Measurements from ENCODE around the gene GDF7. TPM values are rescaled to one million over a fixed set of nuclear protein-coding genes. Genes with fewer than 3 reads are reported as not detected.

GDF7 gene
- polyA plus RNA-seq, 1 donor (not counting 4 experiments of a cell fraction or from before 2014, with no cell fraction given), result not detected

- Histone ChIP-seq H3K27me3 (ENCODE audit: control insufficient read depth, extremely low read depth, insufficient read depth, low read length) (no peaks in the 10 kb centered on the region), H3K4me2 (ENCODE audit: control insufficient read depth, extremely low read depth, insufficient read depth, low read depth, low read length) (no peak overlapping the region), H3K9me1 (ENCODE audit: control insufficient read depth, extremely low read depth, insufficient read depth, low read length) (no peaks in the 10 kb centered on the region), H3K9ac (ENCODE audit: control insufficient read depth, extremely low read depth, insufficient read depth, low read length) (no peak overlapping the region), H3K79me2 (ENCODE audit: control insufficient read depth, insufficient read depth, low read length) (no peaks in the 10 kb centered on the region), H4K20me1 (ENCODE audit: control insufficient read depth, extremely low read depth, insufficient read depth, low read length) (no peaks in the 10 kb centered on the region), H3K4me3 (ENCODE audit: control insufficient read depth in 2 of 3, extremely low read depth in 1 of 3, insufficient read depth in 2 of 3, low read depth in 1 of 3, low read length in 3 of 3) (no peak overlapping the region), H3K27ac (ENCODE audit: control insufficient read depth, insufficient read depth, low read length) (no peak overlapping the region), H3K4me1 (ENCODE audit: control insufficient read depth, extremely low read depth, insufficient read depth, low read length) (peaks cover 7% of the 10 kb centered on the region), H3K36me3 (ENCODE audit: control insufficient read depth in 2 of 2, extremely low read depth in 1 of 2, insufficient read depth in 2 of 2, low read length in 2 of 2) (peaks cover 7 to 29% of the 10 kb centered on the region in 2 experiments), H3K9me3 (ENCODE audit: control insufficient read depth, low read depth, low read length) (no peaks in the 10 kb centered on the region), H2AFZ (ENCODE audit: control insufficient read depth, low read length) (no peak overlapping the region)
- TF ChIP-seq CTCF (optimal IDR thresholded peaks at IDR 0.05 in 1 of 3, IDR thresholded peaks at IDR 0.05 in 1 of 3, conservative IDR thresholded peaks at IDR 0.05 in 1 of 3; ENCODE audit: extremely low read depth in 1 of 3, insufficient read depth in 2 of 3, low read length in 3 of 3) (no peak), EZH2 (IDR thresholded peaks at IDR 0.05; ENCODE audit: low read length) (no peak)
- no peak for DNase-seq (ENCODE audit: low read depth, low spot score)
- no peak for FAIRE-seq
- dilution Hi-C loops (cut with MboI; ENCODE audit: extremely low pct_ligation_motif_present, low sequenced_read_pairs), result no loop called here
Observed at GRCh38 chr2:20624156-20624883, 42.6 kb upstream of the GDF7 start.

GRCh38 chr2:20624884-20625485 is 42.0 kb upstream of the GDF7 start:
- peaks cover 7 to 31% of the 10 kb centered on the region in 2 experiments for H3K36me3 ChIP-seq (ENCODE audit: control insufficient read depth in 2 of 2, extremely low read depth in 1 of 2, insufficient read depth in 2 of 2, low read length in 2 of 2)
- H3K9ac ChIP-seq (ENCODE audit: control insufficient read depth, extremely low read depth, insufficient read depth, low read length), result no peak overlapping the region
- TF ChIP-seq EZH2 (IDR thresholded peaks at IDR 0.05; ENCODE audit: low read length) (no peak), CTCF (optimal IDR thresholded peaks at IDR 0.05 in 1 of 3, IDR thresholded peaks at IDR 0.05 in 1 of 3, conservative IDR thresholded peaks at IDR 0.05 in 1 of 3; ENCODE audit: extremely low read depth in 1 of 3, insufficient read depth in 2 of 3, low read length in 3 of 3) (no peak)
- no peaks in the 10 kb centered on the region for H3K79me2 ChIP-seq (ENCODE audit: control insufficient read depth, insufficient read depth, low read length)
- H3K27me3 ChIP-seq (ENCODE audit: control insufficient read depth, extremely low read depth, insufficient read depth, low read length), result no peaks in the 10 kb centered on the region
- H2AFZ ChIP-seq (ENCODE audit: control insufficient read depth, low read length), result no peak overlapping the region
- DNase-seq (ENCODE audit: low read depth, low spot score) (no peak), FAIRE-seq (no peak)
- no peak overlapping the region for H3K27ac ChIP-seq (ENCODE audit: control insufficient read depth, insufficient read depth, low read length)
- dilution Hi-C loops (cut with MboI; ENCODE audit: extremely low pct_ligation_motif_present, low sequenced_read_pairs), result no loop called here
- no peak overlapping the region for H3K4me3 ChIP-seq (ENCODE audit: control insufficient read depth in 2 of 3, extremely low read depth in 1 of 3, insufficient read depth in 2 of 3, low read depth in 1 of 3, low read length in 3 of 3)
- H3K4me2 ChIP-seq (ENCODE audit: control insufficient read depth, extremely low read depth, insufficient read depth, low read depth, low read length), result no peak overlapping the region
- peaks cover 7% of the 10 kb centered on the region for H3K4me1 ChIP-seq (ENCODE audit: control insufficient read depth, extremely low read depth, insufficient read depth, low read length)
- no peaks in the 10 kb centered on the region for H3K9me3 ChIP-seq (ENCODE audit: control insufficient read depth, low read depth, low read length)
- H4K20me1 ChIP-seq (ENCODE audit: control insufficient read depth, extremely low read depth, insufficient read depth, low read length), result no peaks in the 10 kb centered on the region
- no peaks in the 10 kb centered on the region for H3K9me1 ChIP-seq (ENCODE audit: control insufficient read depth, extremely low read depth, insufficient read depth, low read length)
